GM23248 (cell line): ENCODE results near the gene DHCR24. TPM values are rescaled to one million over a fixed set of nuclear protein-coding genes. Genes with fewer than 3 reads are reported as not detected.
A peak's percentile ranks its signal among the peaks of the same experiment; 100 is the strongest.
"Not testable (repeated sequence)": the region's sequence is repeated elsewhere in the genome, so short reads cannot be mapped to it uniquely, and the experiment has no call there.

ENCODE experiments used
- DNase-seq: peaks from one replicate; pipeline ENCODE4 v3.0.0-alpha.2; 2015
- H2AFZ ChIP-seq: fragments of 200-600 bp; sonication (generic); 2 replicates; pipeline ENCODE4 v1.6.1; 2016; ENCODE audit warnings: antibody characterized with exemption
- H3F3A ChIP-seq: fragments of 200-600 bp; sonication (generic); 2 replicates; pipeline ENCODE4 v1.6.1; 2016; ENCODE audit warnings: mild to moderate bottlenecking, antibody characterized with exemption, mixed run types; ENCODE audit not compliant: insufficient read depth
- H3K27ac ChIP-seq: fragments of 200-600 bp; sonication (generic); 2 replicates; pipeline ENCODE4 v1.5.1; 2016; ENCODE audit warnings: mild to moderate bottlenecking
- H3K27me3 ChIP-seq: fragments of 200-600 bp; sonication (generic); replicated peaks from 2 replicates; pipeline ENCODE4 v1.6.1; 2016; ENCODE audit warnings: mild to moderate bottlenecking; ENCODE audit not compliant: insufficient read depth
- H3K36me3 ChIP-seq: fragments of 200-600 bp; sonication (generic); 2 replicates; pipeline ENCODE4 v1.6.1; 2016; ENCODE audit warnings: low read depth, mild to moderate bottlenecking
- H3K4me1 ChIP-seq: fragments of 200-600 bp; sonication (generic); 2 replicates; pipeline ENCODE4 v1.6.1; 2016; ENCODE audit warnings: mild to moderate bottlenecking; ENCODE audit not compliant: insufficient read depth
- H3K4me2 ChIP-seq: fragments of 200-600 bp; sonication (generic); one replicate; pipeline ENCODE4 v1.6.1; 2016; ENCODE audit warnings: mild to moderate bottlenecking; ENCODE audit not compliant: unreplicated experiment
- H3K4me3 ChIP-seq: fragments of 200-600 bp; sonication (generic); 2 replicates; pipeline ENCODE4 v1.5.1; 2016; ENCODE audit warnings: mild to moderate bottlenecking
- H3K79me2 ChIP-seq: fragments of 200-600 bp; sonication (generic); 2 replicates; pipeline ENCODE4 v1.6.1; 2016; ENCODE audit warnings: mild to moderate bottlenecking; ENCODE audit not compliant: insufficient read depth
- H3K9ac ChIP-seq: fragments of 200-600 bp; sonication (generic); 2 replicates; pipeline ENCODE4 v1.6.1; 2016; ENCODE audit warnings: mild to moderate bottlenecking
- H3K9me2 ChIP-seq: fragments of 200-600 bp; sonication (generic); 2 replicates; pipeline ENCODE4 v1.6.1; 2016; ENCODE audit warnings: mixed run types, mild to moderate bottlenecking, moderate library complexity; ENCODE audit not compliant: insufficient read depth
- H3K9me3 ChIP-seq: fragments of 200-600 bp; sonication (generic); one replicate; pipeline ENCODE4 v1.6.1; 2017; ENCODE audit warnings: low read depth
- H4K20me1 ChIP-seq: fragments of 200-600 bp; sonication (generic); 2 replicates; pipeline ENCODE4 v1.6.0; 2016; ENCODE audit not compliant: insufficient read depth
- EZH2 ChIP-seq: fragments of 200-600 bp; sonication (generic); IDR thresholded peaks from 2 replicates; pipeline ENCODE4 v1.6.1; 2018; ENCODE audit warnings: antibody characterized with exemption, mild to moderate bottlenecking; ENCODE audit not compliant: insufficient read depth, poor library complexity, severe bottlenecking
- EZH2phosphoT487 ChIP-seq: fragments of 200-600 bp; sonication (generic); IDR thresholded peaks from 2 replicates; pipeline ENCODE4 v1.6.1; 2018; ENCODE audit warnings: antibody characterized with exemption, moderate library complexity, mild to moderate bottlenecking, low read depth; ENCODE audit not compliant: insufficient read depth
- WGBS, 2 experiments: methylation state at CpG; one replicate each; pipeline ENCODE4 v1.1.6; 2015 to 2017; ENCODE audit warnings: low lambda C conversion rate in 2 of 2, low coverage in 1 of 2; ENCODE audit errors: missing lambda C conversion rate in 2 of 2; 5-methylcytosine and 5-hydroxymethylcytosine counted together
- in situ Hi-C: fragments of 300-500 bp; cut with MboI; formaldehyde crosslinking; loops from 2 replicates; pipeline ENCODE4 v1.15.0; 2020
- polyA plus RNA-seq: library from polyadenylated mRNA; unstranded; fragments of >200 nt; fragmentation: Nextera tagmentation; extraction: Ambion mirVana; gene quantifications from 2 replicates; pipeline ENCODE4 v1.2.1, GENCODE V29; 2016
- total RNA-seq: library from RNA; depleted of rRNA; stranded (reverse); fragments of >200 nt; shearing (Covaris generic); gene quantifications from 2 replicates; pipeline ENCODE4 v1.2.3, GENCODE V29; 2014; rRNA removed

The DHCR24 gene
- 40.7 and 63.4 TPM in 2 replicates for total RNA-seq
- polyA plus RNA-seq = 42.5 and 44.1 TPM in 2 replicates

- H3F3A ChIP-seq = peaks cover 17% of the 10 kb centered on the region; the same call in 1 of the 2 replicates
- H3K9me2 ChIP-seq = no peaks in the 10 kb centered on the region
- H3K36me3 ChIP-seq = no peaks in the 10 kb centered on the region
- peak within 1 kb of the TSS; percentile 88 for H3K4me2 ChIP-seq
- TF ChIP-seq EZH2phosphoT487 = no peak
- no peak for TF ChIP-seq EZH2
- H3K9ac ChIP-seq = peak within 1 kb of the TSS; percentile 57
- no peak within 1 kb of the TSS for H3K27ac ChIP-seq
- no peaks in the 10 kb centered on the region for H3K27me3 ChIP-seq
- 1 to 2% methylated on average over 78 to 85 of the region's 109 CpGs for WGBS, 2 experiments
- no peaks in the 10 kb centered on the region for H4K20me1 ChIP-seq
- peaks cover 41% of the 10 kb centered on the region for H3K4me1 ChIP-seq
- in situ Hi-C loops = no loop called here
- peaks cover 16% of the 10 kb centered on the region; the same call in 1 of the 2 replicates for H3K79me2 ChIP-seq
- H2AFZ ChIP-seq = peak within 1 kb of the TSS; percentile 89
- H3K9me3 ChIP-seq = no peaks in the 10 kb centered on the region
- DNase-seq = peak; percentile 92
- H3K4me3 ChIP-seq = peak within 1 kb of the TSS; percentile 75
These were observed at the start of gene DHCR24 for GRCh38 chr1:54886724-54887664. Gene DHCR24 (minus strand): TSS chr1:54887195. CDS start chr1:54887119, 76 bp downstream.

- Histone ChIP-seq H3K4me2 (no peak overlapping the region), H3K4me3 (no peak overlapping the region), H3K36me3 (no peaks in the 10 kb centered on the region), H3K27me3 (no peaks in the 10 kb centered on the region), H4K20me1 (no peaks in the 10 kb centered on the region), H3K9me2 (no peaks in the 10 kb centered on the region), H3K9ac (no peak overlapping the region), H3K9me3 (no peaks in the 10 kb centered on the region), H3K79me2 (no peaks in the 10 kb centered on the region), H2AFZ (no peak overlapping the region), H3K4me1 (peaks cover 42% of the 10 kb centered on the region), H3K27ac (no peak overlapping the region), H3F3A (peaks cover 23% of the 10 kb centered on the region)
- in situ Hi-C loops = no loop called here
- WGBS, 2 experiments = 95% methylated on average over 4 of the region's 4 CpGs
- no peak for TF ChIP-seq EZH2
- no peak for TF ChIP-seq EZH2phosphoT487
- no peak for DNase-seq
These were observed 49.8 kb upstream of the DHCR24 start for GRCh38 chr1:54936791-54937190.

GRCh38 chr1:54934869-54935268 is 47.9 kb upstream of the DHCR24 start:
- DNase-seq = peak; percentile 93
- TF ChIP-seq EZH2 (no peak), EZH2phosphoT487 (no peak)
- Histone ChIP-seq H3K36me3 (no peaks in the 10 kb centered on the region), H3K9ac (peak overlapping the region; percentile 40), H3K27ac (peak overlapping the region; percentile 72), H4K20me1 (no peaks in the 10 kb centered on the region), H3K27me3 (no peaks in the 10 kb centered on the region), H3K9me3 (no peaks in the 10 kb centered on the region), H3K4me1 (peaks cover 35% of the 10 kb centered on the region), H3K9me2 (no peaks in the 10 kb centered on the region), H3F3A (peaks cover 16% of the 10 kb centered on the region), H3K4me3 (no peak overlapping the region; the same call in 1 of the 2 replicates), H3K4me2 (peak overlapping the region; percentile 66), H3K79me2 (no peaks in the 10 kb centered on the region), H2AFZ (0 out of 2 replicates have a peak overlapping the region, but pooled peaks have one; percentile 20)
- in situ Hi-C loops = no loop called here

GRCh38 chr1:54934081-54934480 is 47.1 kb upstream of the DHCR24 start:
- H4K20me1 ChIP-seq, H2AFZ ChIP-seq, H3K4me3 ChIP-seq, H3K4me2 ChIP-seq, H3K27me3 ChIP-seq, H3K36me3 ChIP-seq, DNase-seq, H3K9me2 ChIP-seq, H3K79me2 ChIP-seq, H3K9me3 ChIP-seq, in situ Hi-C loops: not testable (repeated sequence)
- Histone ChIP-seq H3K4me1 (peaks cover 32% of the 10 kb centered on the region), H3K9ac (peak overlapping the region; percentile 40; the same call in 1 of the 2 replicates), H3K27ac (peak overlapping the region; percentile 72), H3F3A (peaks cover 16% of the 10 kb centered on the region)
- WGBS, 2 experiments = 93 to 94% methylated on average over 6 of the region's 6 CpGs
